K562 (cell line): Measurements from ENCODE around the gene F12. TPM values are rescaled to one million over a fixed set of nuclear protein-coding genes. Genes with fewer than 3 reads are reported as not detected.

ENCODE experiments used
- ATF2 ChIP-seq: sonication (generic); formaldehyde crosslinking; IDR thresholded peaks from 2 replicates; pipeline ENCODE4 v1.8.1; 2022; ENCODE audit warnings: missing genetic modification reagents
- CBFB ChIP-seq: sonication (generic); formaldehyde crosslinking; IDR thresholded peaks from 2 replicates; pipeline ENCODE4 v1.4.0; 2020; ENCODE audit warnings: mild to moderate bottlenecking, missing genetic modification reagents
- EP300 ChIP-seq: IDR thresholded peaks from 2 replicates; pipeline ENCODE4 v1.6.1; 2012; ENCODE audit warnings: low read length, improper control_type of control experiment
- GATA2 ChIP-seq: sonication (generic); formaldehyde crosslinking; IDR thresholded peaks from 2 replicates; pipeline ENCODE4 v1.4.0; 2020; ENCODE audit warnings: mild to moderate bottlenecking, missing genetic modification reagents
- GATAD2A ChIP-seq: fragments of 450-650 bp; IDR thresholded peaks from 2 replicates; pipeline ENCODE4 v1.6.1; 2017
- GTF2E2 ChIP-seq: fragments of 200-800 bp; sonication (Bioruptor generic); IDR thresholded peaks from 2 replicates; pipeline ENCODE4 v1.6.1; 2016; ENCODE audit warnings: missing genetic modification characterization, missing compliant biosample characterization
- HLTF ChIP-seq: fragments of 450-650 bp; IDR thresholded peaks from 2 replicates; pipeline ENCODE4 v1.6.1; 2016
- HNRNPK ChIP-seq: fragments of 200-400 bp; formaldehyde crosslinking; IDR thresholded peaks from one replicate; pipeline ENCODE4 v1.6.1; 2018; ENCODE audit warnings: mild to moderate bottlenecking, low read depth, low read length; ENCODE audit not compliant: poor library complexity, severe bottlenecking
- ILF3 ChIP-seq: fragments of 450-650 bp; IDR thresholded peaks from 2 replicates; pipeline ENCODE4 v1.6.1; 2018; ENCODE audit warnings: antibody characterized with exemption, mild to moderate bottlenecking, moderate library complexity, borderline replicate concordance
- NCOA2 ChIP-seq, 2 experiments: fragments of 450-650 bp; IDR thresholded peaks; 2 replicates each; pipeline ENCODE4 v1.6.1; 2018; ENCODE audit warnings: mild to moderate bottlenecking in 2 of 2, moderate library complexity in 1 of 2; ENCODE audit not compliant: partially characterized antibody in 2 of 2
- POLR2A ChIP-seq: fragments of 450-650 bp; conservative IDR thresholded peaks from 2 replicates; pipeline ENCODE4 v1.6.1; 2016
- PTRF ChIP-seq: fragments of 450-650 bp; IDR thresholded peaks from 2 replicates; pipeline ENCODE4 v1.6.1; 2016; ENCODE audit warnings: mild to moderate bottlenecking, missing genetic modification characterization, missing compliant biosample characterization
- RHOXF2B ChIP-seq: fragments of 250-450 bp; sonication (Bioruptor Pico); conservative IDR thresholded peaks from 2 replicates; pipeline ENCODE4 v1.5.1; 2021
- SMAD1 ChIP-seq: fragments of 150-350 bp; IDR thresholded peaks from 2 replicates; pipeline ENCODE4 v1.6.1; 2014; ENCODE audit warnings: low read length, low read depth; ENCODE audit not compliant: partially characterized antibody
- TCF15 ChIP-seq: fragments of 250-450 bp; sonication (Bioruptor Pico); IDR thresholded peaks from 2 replicates; pipeline ENCODE4 v1.8.0; 2022; ENCODE audit warnings: moderate library complexity, mild to moderate bottlenecking, inconsistent platforms
- TCF7 ChIP-seq: sonication (generic); IDR thresholded peaks from 2 replicates; pipeline ENCODE4 v1.6.1; 2016; ENCODE audit warnings: antibody characterized with exemption, borderline replicate concordance
- USF2 ChIP-seq: sonication (generic); formaldehyde crosslinking; IDR thresholded peaks from 2 replicates; pipeline ENCODE4 v1.5.0; 2020; ENCODE audit warnings: missing genetic modification reagents
- ZBTB11 ChIP-seq, 3 experiments: fragments of 200-800 bp in 1 of 3; fragments of 250-450 bp in 1 of 3; fragments of 450-650 bp in 1 of 3; sonication (Bioruptor Pico) in 1 of 3; sonication (Bioruptor generic) in 1 of 3; formaldehyde crosslinking in 1 of 3; IDR thresholded peaks; 2 replicates each; pipeline versions ENCODE4 v1.6.1 to v1.8.0; 2016 to 2022; ENCODE audit warnings: mild to moderate bottlenecking in 2 of 3, missing genetic modification characterization in 2 of 3, missing compliant biosample characterization in 1 of 3, moderate library complexity in 1 of 3
- ZBTB12 ChIP-seq: fragments of 250-450 bp; sonication (Bioruptor Pico); IDR thresholded peaks from 2 replicates; pipeline ENCODE4 v1.4.0; 2020
- ZBTB26 ChIP-seq: fragments of 450-650 bp; formaldehyde crosslinking; IDR thresholded peaks from 2 replicates; pipeline ENCODE4 v1.4.0; 2022; ENCODE audit warnings: missing genetic modification characterization
- ZNF589 ChIP-seq: fragments of 200-800 bp; sonication (Bioruptor generic); IDR thresholded peaks from 2 replicates; pipeline ENCODE4 v1.6.1; 2016; ENCODE audit warnings: low read depth, missing genetic modification characterization, missing compliant biosample characterization
- polyA plus RNA-seq, 8 experiments: library from polyadenylated mRNA; depleted of rRNA in 4 of 8; stranded (reverse) in 5 of 8; unstranded in 3 of 8; fragments of >200 nt; fragmentation: Nextera tagmentation in 2 of 8; fragmentation: Illumina TruSeq in 1 of 8; extraction: Ambion mirVana in 2 of 8; extraction: Trizol in 1 of 8; gene quantifications; 2 replicates each; pipeline versions ENCODE4 v1.2.1 to v1.2.3, GENCODE V29; 2011 to 2014; ENCODE audit warnings: inconsistent platforms in 1 of 8, missing spikeins in 1 of 8
- total RNA-seq, 7 experiments: library from RNA; depleted of rRNA in 6 of 7; stranded (reverse); fragments of >200 nt in 6 of 7; fragmentation: Illumina TruSeq in 2 of 7; extraction: Trizol in 2 of 7; gene quantifications; 2 replicates each; pipeline versions ENCODE4 v1.2.1 to v1.2.3, GENCODE V29; 2011 to 2021; ENCODE audit warnings: low replicate concordance in 1 of 7

The F12 gene
- total and polyA plus RNA-seq, 9 of the 15 experiments (the other 6 are each of a cell fraction or from before 2014, with no cell fraction given), result 0.59 to 18.3 (median 3.6) TPM

GRCh38 chr5:177425196-177425800 lies 15.9 kb upstream of the F12 start (continued):
- 0 out of 6 replicates have a peak, but pooled peaks of 1 of the 3 experiments have one; percentile 11 for TF ChIP-seq ZBTB11 (CRISPR knock-in tag; IDR thresholded peaks at IDR 0.05)
- TF ChIP-seq ZNF589 (CRISPR knock-in tag), result peak; percentile 81; the same call in 1 of the 2 replicates
- TF ChIP-seq NCOA2 (IDR thresholded peaks at IDR 0.05; ENCODE audit: partially characterized antibody in 2 of 2), result no peak
- TF ChIP-seq PTRF (tag), result 0 out of 2 replicates have a peak, but pooled peaks have one; percentile 47
- no peak for TF ChIP-seq ILF3
- TF ChIP-seq EP300, result no peak
- no peak for TF ChIP-seq RHOXF2B (CRISPR knock-in tag)
- no peak for TF ChIP-seq HLTF
- TF ChIP-seq GTF2E2 (tag), result no peak
- TF ChIP-seq CBFB (CRISPR knock-in tag), result no peak
- no peak for TF ChIP-seq USF2 (CRISPR knock-in tag)
- no peak for TF ChIP-seq ZBTB26 (CRISPR knock-in tag)
- no peak for TF ChIP-seq TCF15
- no peak for TF ChIP-seq POLR2A
- TF ChIP-seq ZBTB12 (CRISPR knock-in tag), result no peak
- TF ChIP-seq ATF2 (CRISPR knock-in tag), result no peak
- TF ChIP-seq HNRNPK, result no peak
- no peak for TF ChIP-seq GATAD2A
- no peak for TF ChIP-seq SMAD1
- TF ChIP-seq TCF7, result no peak
- TF ChIP-seq GATA2 (CRISPR knock-in tag), result 0 out of 2 replicates have a peak, but pooled peaks have one; percentile 12
